Suprapubic skin (tissue), 3 donors: ENCODE measurements around the gene RBM28.
A peak's percentile ranks its signal among the peaks of the same experiment; 100 is the strongest.

ENCODE experiments used
- EP300 ChIP-seq: sonication (generic); formaldehyde crosslinking; IDR thresholded peaks from one replicate; pipeline ENCODE4 v1.6.1; 2017; ENCODE audit warnings: antibody characterized with exemption
- TF ChIP-seq, protein P1 (sequence below), 2 donors: fragments of 200-600 bp in 1 of 2; fragments of 450-650 bp in 1 of 2; sonication (generic) in 1 of 2; IDR thresholded peaks; one replicate each; pipeline ENCODE4 v1.5.1; 2016 to 2019; ENCODE audit warnings: antibody characterized with exemption in 2 of 2, mild to moderate bottlenecking in 1 of 2, moderate library complexity in 1 of 2

GRCh38 chr7:128387216-128388144 is 43.8 kb upstream of the RBM28 start:
- TF ChIP-seq EP300 = no peak
- TF ChIP-seq, protein P1, sequence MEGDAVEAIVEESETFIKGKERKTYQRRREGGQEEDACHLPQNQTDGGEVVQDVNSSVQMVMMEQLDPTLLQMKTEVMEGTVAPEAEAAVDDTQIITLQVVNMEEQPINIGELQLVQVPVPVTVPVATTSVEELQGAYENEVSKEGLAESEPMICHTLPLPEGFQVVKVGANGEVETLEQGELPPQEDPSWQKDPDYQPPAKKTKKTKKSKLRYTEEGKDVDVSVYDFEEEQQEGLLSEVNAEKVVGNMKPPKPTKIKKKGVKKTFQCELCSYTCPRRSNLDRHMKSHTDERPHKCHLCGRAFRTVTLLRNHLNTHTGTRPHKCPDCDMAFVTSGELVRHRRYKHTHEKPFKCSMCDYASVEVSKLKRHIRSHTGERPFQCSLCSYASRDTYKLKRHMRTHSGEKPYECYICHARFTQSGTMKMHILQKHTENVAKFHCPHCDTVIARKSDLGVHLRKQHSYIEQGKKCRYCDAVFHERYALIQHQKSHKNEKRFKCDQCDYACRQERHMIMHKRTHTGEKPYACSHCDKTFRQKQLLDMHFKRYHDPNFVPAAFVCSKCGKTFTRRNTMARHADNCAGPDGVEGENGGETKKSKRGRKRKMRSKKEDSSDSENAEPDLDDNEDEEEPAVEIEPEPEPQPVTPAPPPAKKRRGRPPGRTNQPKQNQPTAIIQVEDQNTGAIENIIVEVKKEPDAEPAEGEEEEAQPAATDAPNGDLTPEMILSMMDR (IDR thresholded peaks at IDR 0.05) = peak; percentile 26 to 88
